Measurements from ENCODE around the gene FLT3LG. TPM values are rescaled to one million over a fixed set of nuclear protein-coding genes. Genes with fewer than 3 reads are reported as not detected.

Gene FLT3LG
- total and polyA plus RNA-seq, 2 of the 8 experiments (the other 6 are each of a cell fraction or from before 2014, with no cell fraction given), result 1.6 to 3.2 TPM

DNA sequence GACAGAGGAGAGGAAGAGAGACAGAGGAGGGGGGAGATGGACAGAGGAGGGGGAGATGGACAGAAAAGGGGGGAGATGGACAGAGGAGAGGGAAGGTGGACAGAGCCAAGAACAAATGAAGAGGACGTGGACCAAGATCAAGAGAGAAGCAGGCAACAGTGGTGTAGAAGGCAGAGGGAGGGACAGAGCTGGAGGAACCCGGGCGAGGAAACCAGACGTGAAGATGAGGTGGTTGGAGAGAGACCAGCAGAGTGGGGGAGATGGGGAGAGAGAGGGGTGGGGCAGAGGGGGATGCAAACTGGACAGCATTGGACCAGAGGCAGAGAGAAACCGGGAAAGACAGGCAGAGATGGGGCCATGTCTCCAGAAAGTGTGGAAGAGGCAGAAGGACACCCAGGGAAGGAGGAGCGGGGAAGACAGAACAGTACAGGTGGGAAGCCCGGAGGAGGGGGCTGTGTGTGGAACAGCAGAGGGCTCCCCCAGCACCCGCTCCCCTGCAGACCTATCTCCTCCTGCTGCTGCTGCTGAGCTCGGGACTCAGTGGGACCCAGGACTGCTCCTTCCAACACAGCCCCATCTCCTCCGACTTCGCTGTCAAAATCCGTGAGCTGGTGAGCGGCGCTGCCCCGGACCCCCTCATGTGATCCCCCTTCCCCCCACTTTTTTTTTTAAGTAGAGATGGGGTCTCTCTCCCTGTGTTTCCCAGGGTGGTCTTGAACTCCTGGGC is 1.3 kb downstream of the FLT3LG start (continued):
- TF ChIP-seq SIX5 (IDR thresholded peaks at IDR 0.05; ENCODE audit: low read depth, low read length) (no peak), CEBPB (IDR thresholded peaks at IDR 0.05; ENCODE audit: low read depth, low read length) (no peak)

Measured in H1 (cell line).